ENCODE data around the gene CHRNA4. TPM values are rescaled to one million over a fixed set of nuclear protein-coding genes. Genes with fewer than 3 reads are reported as not detected.
"Not testable (repeated sequence)": the region's sequence is repeated elsewhere in the genome, so short reads cannot be mapped to it uniquely, and the experiment has no call there.

CHRNA4 gene
- total and polyA plus RNA-seq, 2 donors (not counting 3 experiments of a cell fraction or from before 2014, with no cell fraction given): not detected

GRCh38 chr20:63342561-63343459 lies 18.3 kb downstream of the CHRNA4 start:
- no peak overlapping the region for H3K9ac ChIP-seq (replicated peaks; ENCODE audit: extremely low read depth, insufficient read depth, low read length)
- intact Hi-C loops (cut with micrococcal nuclease): no loop called here
- no peaks in the 10 kb centered on the region for H3K79me2 ChIP-seq (ENCODE audit: control insufficient read depth, insufficient read depth, low read length)
- H3K4me1 ChIP-seq (ENCODE audit: control insufficient read depth, extremely low read depth, insufficient read depth, low read length): no peaks in the 10 kb centered on the region
- H3K36me3 ChIP-seq (ENCODE audit: control insufficient read depth in 2 of 2, extremely low read depth in 1 of 2, insufficient read depth in 2 of 2, low read length in 2 of 2): no peaks in the 10 kb centered on the region
- no peak overlapping the region for H2AFZ ChIP-seq (ENCODE audit: low read depth, low read length)
- H3K27me3 ChIP-seq (ENCODE audit: control insufficient read depth in 2 of 2, insufficient read depth in 2 of 2, low read length in 2 of 2): no peaks in the 10 kb centered on the region
- H3K4me2 ChIP-seq (ENCODE audit: insufficient read depth, low read length): no peak overlapping the region
- no peak overlapping the region for H3K4me3 ChIP-seq (replicated peaks in 1 of 3; ENCODE audit: insufficient read depth in 1 of 3, low read depth in 1 of 3, low read length in 3 of 3)
- ChIA-PET POLR2A (no interaction called here), CTCF (no interaction called here)
- dilution Hi-C loops (cut with MboI; ENCODE audit: extremely low pct_ligation_motif_present, low sequenced_read_pairs): no loop called here
- no peaks in the 10 kb centered on the region for H4K20me1 ChIP-seq (replicated peaks; ENCODE audit: control insufficient read depth, extremely low read depth, insufficient read depth, low read length)
- no peak for DNase-seq (ENCODE audit: low read depth, low spot score)
- TF ChIP-seq GATA2 (IDR thresholded peaks at IDR 0.05; ENCODE audit: insufficient read depth, insufficient read length, low read depth, low read length) (no peak), FOS (IDR thresholded peaks at IDR 0.05; ENCODE audit: borderline replicate concordance, insufficient read depth, low read length) (no peak), CTCF (IDR thresholded peaks at IDR 0.05; ENCODE audit: extremely low read depth in 1 of 2, insufficient read depth in 1 of 2, low read depth in 1 of 2, low read length in 2 of 2) (no peak), POLR2AphosphoS5 (IDR thresholded peaks at IDR 0.05; ENCODE audit: insufficient read depth, low read depth, low read length) (no peak), MAX (IDR thresholded peaks at IDR 0.05; ENCODE audit: insufficient read depth, insufficient read length) (no peak), JUN (IDR thresholded peaks at IDR 0.05; ENCODE audit: borderline replicate concordance, insufficient read depth, insufficient read length, low read depth) (no peak), POLR2A (IDR thresholded peaks at IDR 0.05; ENCODE audit: low read depth, low read length) (no peak), MYC (IDR thresholded peaks at IDR 0.05; ENCODE audit: low read depth, low read length) (no peak)
- no TSS peak for BruUV-seq (replicated peaks)
- no peaks in the 10 kb centered on the region for H3K9me3 ChIP-seq (replicated peaks; ENCODE audit: control insufficient read depth, insufficient read depth, low read length)
- no peaks in the 10 kb centered on the region for H3K9me1 ChIP-seq (replicated peaks; ENCODE audit: control insufficient read depth, extremely low read depth, insufficient read depth, low read length)
- no peak for FAIRE-seq
- no peak overlapping the region for H3K27ac ChIP-seq (ENCODE audit: insufficient read depth, low read depth, low read length)

GRCh38 chr20:63340158-63340688 lies 20.9 kb downstream of the CHRNA4 start:
- POLR2A ChIA-PET; intact Hi-C loops (cut with micrococcal nuclease); H4K20me1 ChIP-seq (replicated peaks; ENCODE audit: control insufficient read depth, extremely low read depth, insufficient read depth, low read length); DNase-seq (ENCODE audit: low read depth, low spot score); FAIRE-seq; dilution Hi-C loops (cut with MboI; ENCODE audit: extremely low pct_ligation_motif_present, low sequenced_read_pairs); CTCF ChIA-PET; H3K27ac ChIP-seq (ENCODE audit: insufficient read depth, low read depth, low read length); H3K27me3 ChIP-seq (ENCODE audit: control insufficient read depth in 2 of 2, insufficient read depth in 2 of 2, low read length in 2 of 2); H3K4me3 ChIP-seq (replicated peaks in 1 of 3; ENCODE audit: insufficient read depth in 1 of 3, low read depth in 1 of 3, low read length in 3 of 3); H2AFZ ChIP-seq (ENCODE audit: low read depth, low read length); H3K9ac ChIP-seq (replicated peaks; ENCODE audit: extremely low read depth, insufficient read depth, low read length); H3K36me3 ChIP-seq (ENCODE audit: control insufficient read depth in 2 of 2, extremely low read depth in 1 of 2, insufficient read depth in 2 of 2, low read length in 2 of 2); H3K9me3 ChIP-seq (replicated peaks; ENCODE audit: control insufficient read depth, insufficient read depth, low read length); H3K9me1 ChIP-seq (replicated peaks; ENCODE audit: control insufficient read depth, extremely low read depth, insufficient read depth, low read length); H3K4me2 ChIP-seq (ENCODE audit: insufficient read depth, low read length); BruUV-seq (replicated peaks); H3K4me1 ChIP-seq (ENCODE audit: control insufficient read depth, extremely low read depth, insufficient read depth, low read length); H3K79me2 ChIP-seq (ENCODE audit: control insufficient read depth, insufficient read depth, low read length): not testable (repeated sequence)

Measured in endothelial cell of umbilical vein (primary cell).